H54 (cell line): ENCODE results near the gene SLC9A7.

Experiments
- DNase-seq: peaks from one replicate; pipeline ENCODE4 v3.0.0; 2011; ENCODE audit warnings: low spot score, mixed read lengths; ENCODE audit not compliant: insufficient read length
- FAIRE-seq: peaks from 3 replicates; lab custom pipeline; 2011; peaks lifted over from hg19 to GRCh38; lab: Jason Lieb, UNC
- POLR2A ChIP-seq: IDR thresholded peaks from 2 replicates; pipeline ENCODE4 v1.6.1; 2011; ENCODE audit warnings: low read depth, mild to moderate bottlenecking, low read length

Gene SLC9A7

DNA sequence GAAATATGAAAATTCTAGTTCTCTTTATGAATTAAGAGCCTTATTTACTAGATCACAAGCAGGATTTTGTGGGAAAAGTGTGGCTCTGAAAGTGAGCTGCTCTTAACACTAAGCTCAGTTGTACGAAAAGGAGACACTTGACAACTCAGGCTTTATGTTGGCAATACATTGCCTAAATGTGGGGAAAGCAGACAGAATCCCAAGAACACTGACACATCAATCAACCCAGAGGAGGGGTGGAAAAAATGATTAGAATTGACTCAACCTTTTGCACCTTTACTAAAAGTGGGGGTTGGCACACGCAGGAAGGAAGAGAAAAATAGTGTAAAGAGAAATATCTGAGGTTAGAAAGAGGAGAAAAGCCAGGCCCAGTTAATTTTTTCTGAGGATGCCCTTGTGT is 123.7 kb downstream of the SLC9A7 start:
- no peak for FAIRE-seq
- DNase-seq = no peak
- TF ChIP-seq POLR2A = no peak

GRCh38 chrX:46634577-46634976 is 124.3 kb downstream of the SLC9A7 start:
- TF ChIP-seq POLR2A = no peak
- DNase-seq = no peak
- no peak for FAIRE-seq

DNA sequence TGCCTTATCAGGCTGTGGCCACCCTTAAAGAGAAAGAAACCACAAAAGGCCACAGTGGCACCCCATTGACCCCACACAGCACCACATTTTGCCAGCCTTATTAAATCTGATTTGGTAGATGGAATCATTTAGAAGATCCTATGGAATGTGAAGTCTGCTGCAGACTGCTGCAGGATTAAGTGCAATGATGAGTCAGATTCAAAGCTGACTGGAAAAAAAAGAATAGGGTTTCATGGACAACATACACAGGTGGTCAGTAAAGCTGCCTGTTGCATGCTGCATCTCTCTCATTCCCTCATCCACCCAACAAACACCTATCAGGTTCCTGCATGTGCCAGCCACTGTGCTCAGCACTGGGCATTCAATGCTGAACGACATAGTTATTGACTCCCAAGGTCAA is 128.8 kb downstream of the SLC9A7 start:
- no peak for TF ChIP-seq POLR2A
- DNase-seq (no peak), FAIRE-seq (no peak)

DNA sequence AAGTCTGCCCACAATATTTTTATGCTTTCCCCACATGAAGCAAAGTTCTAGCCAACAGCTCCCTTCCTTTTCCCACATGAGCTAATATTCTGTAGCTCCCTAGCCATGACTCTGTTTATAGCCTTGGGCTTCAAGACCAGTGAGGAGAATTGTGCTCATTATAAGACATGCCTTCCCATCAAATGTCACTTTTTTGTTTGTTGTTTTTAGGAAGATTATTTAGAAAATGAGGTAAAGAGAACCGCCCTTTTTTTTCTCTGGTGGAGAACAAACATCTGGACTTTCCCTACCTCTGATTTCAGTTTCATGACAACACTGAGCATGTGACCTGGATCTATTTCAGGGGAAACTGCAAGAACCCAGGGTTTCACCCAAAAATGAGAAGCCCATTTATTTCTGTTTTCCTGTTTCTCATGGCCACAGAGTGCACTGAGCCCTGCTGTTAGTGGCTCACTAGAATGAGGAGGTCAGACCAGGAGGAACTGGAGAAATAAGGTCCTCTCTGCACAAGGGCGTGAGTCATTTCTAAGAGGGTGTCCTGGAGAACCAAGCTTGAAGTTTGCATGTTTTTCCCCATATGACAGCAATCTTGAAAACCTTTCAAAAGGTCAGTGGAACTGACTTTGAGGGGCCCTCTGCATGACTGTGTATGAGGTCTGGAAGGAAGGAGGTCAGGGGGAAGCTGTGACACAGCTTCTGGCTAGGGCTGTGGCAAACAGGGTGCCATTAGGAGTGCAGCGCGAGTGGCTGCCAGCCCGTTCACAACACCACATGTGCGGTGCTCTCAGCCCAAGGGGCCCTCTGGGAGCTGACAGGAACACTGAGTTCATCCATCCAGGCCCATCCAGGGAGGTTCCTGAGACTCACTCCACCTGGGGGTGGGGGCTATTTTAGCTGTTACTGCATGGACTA is 130.2 kb downstream of the SLC9A7 start:
- TF ChIP-seq POLR2A = no peak
- DNase-seq = no peak
- FAIRE-seq = no peak

DNA sequence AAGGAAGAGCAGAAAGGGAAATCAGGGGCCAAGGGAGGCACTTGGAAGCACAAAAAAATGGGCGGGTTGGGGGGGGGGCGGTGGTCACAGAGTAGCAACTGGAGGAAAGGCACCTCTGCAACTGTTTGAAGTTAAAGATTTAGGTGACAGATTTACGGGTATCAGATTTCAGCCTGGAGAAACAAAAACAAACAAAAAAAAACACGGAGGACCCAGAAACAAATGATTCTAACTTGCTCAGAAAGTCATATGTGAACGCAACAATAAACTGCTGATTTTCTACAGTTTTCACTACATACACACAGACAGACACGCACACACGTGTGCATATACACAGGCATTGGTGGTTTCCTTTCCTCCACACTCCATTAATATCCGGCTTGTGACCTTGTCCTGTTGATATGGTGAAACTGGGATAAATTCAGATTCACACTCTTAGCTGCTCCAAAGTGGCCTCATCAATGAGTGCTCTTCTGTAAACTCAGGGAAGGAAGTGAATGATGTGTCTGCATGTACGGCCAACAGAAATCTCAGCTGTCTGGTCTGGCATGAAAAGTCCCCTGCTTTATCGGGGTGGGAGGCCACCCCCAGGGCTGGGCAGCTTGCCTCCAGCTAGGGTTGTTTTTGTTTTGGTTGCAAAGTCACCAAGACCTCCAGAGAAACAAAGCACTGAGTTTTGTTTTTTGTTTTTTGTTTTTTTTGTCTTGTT is 131.1 kb downstream of the SLC9A7 start:
- no peak for TF ChIP-seq POLR2A
- DNase-seq (no peak), FAIRE-seq (no peak)

- FAIRE-seq (no peak), DNase-seq (no peak)
- no peak for TF ChIP-seq POLR2A
Measured at GRCh38 chrX:46627062-46627461, 131.9 kb downstream of the SLC9A7 start.

GRCh38 chrX:46626566-46626965 is 132.4 kb downstream of the SLC9A7 start:
- FAIRE-seq (no peak), DNase-seq (no peak)
- no peak for TF ChIP-seq POLR2A

- DNase-seq = no peak
- TF ChIP-seq POLR2A = no peak
- no peak for FAIRE-seq
Measured at GRCh38 chrX:46624090-46624786, 134.7 kb downstream of the SLC9A7 start.

GRCh38 chrX:46621572-46621971 is 137.3 kb downstream of the SLC9A7 start:
- FAIRE-seq (no peak), DNase-seq (no peak)
- no peak for TF ChIP-seq POLR2A

- no peak for TF ChIP-seq POLR2A
- FAIRE-seq = no peak
- DNase-seq = no peak
Measured at GRCh38 chrX:46620505-46620904, 138.4 kb downstream of the SLC9A7 start.

DNA sequence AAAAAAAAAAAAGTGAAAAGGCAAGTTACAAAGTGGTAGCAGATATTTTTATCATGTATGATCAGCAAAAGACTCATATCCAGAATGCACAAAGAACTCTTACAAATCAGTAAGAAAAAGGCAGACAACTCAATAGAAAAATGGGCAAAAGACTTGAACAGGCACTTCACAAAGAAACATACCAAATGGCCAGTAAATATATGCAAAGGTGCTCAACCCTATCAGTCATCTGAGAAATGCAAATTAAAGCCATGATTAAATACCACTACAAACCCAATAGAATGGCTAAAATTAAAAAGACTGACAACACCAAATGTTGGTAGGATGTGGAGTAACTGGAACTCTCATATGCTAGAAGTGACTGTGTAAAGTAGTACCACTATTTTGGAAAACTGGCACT is 140.0 kb downstream of the SLC9A7 start:
- no peak for TF ChIP-seq POLR2A
- DNase-seq (no peak), FAIRE-seq (no peak)

DNA sequence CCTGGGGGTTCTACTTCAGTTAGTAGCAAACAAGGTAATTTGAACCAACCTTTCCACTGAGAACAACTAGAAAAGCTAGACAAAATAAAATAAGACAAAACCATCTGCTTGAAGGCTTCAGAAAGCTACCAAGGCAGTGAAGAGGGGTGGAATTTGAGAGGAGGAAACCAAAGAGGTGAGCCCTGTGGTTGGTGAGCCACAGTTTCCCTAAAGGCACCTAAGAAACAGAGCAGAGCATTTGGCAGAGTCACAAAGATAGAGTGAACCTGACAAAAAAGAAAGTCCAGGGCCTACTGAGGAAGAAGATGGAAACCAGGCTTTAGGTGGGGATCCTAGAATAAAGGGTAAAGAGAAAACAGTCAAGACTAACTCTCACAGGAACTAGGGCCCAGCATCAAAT is 141.0 kb downstream of the SLC9A7 start:
- DNase-seq (no peak), FAIRE-seq (no peak)
- TF ChIP-seq POLR2A = no peak

GRCh38 chrX:46611658-46612362 is 147.1 kb downstream of the SLC9A7 start:
- FAIRE-seq = no peak
- no peak for DNase-seq
- no peak for TF ChIP-seq POLR2A
